SH-SY5Y (cell line): ENCODE data around the gene SPRING1.

ENCODE experiments used
- GATA2 ChIP-seq: IDR thresholded peaks from 2 replicates; pipeline ENCODE4 v1.6.1; 2011; ENCODE audit warnings: mild to moderate bottlenecking, low read depth, low read length
- GATA3 ChIP-seq: IDR thresholded peaks from 2 replicates; pipeline ENCODE4 v1.6.1; 2011; ENCODE audit warnings: low read depth, mild to moderate bottlenecking, low read length, moderate library complexity

- TF ChIP-seq GATA3 (no peak), GATA2 (no peak)
Measured at GRCh38 chr12:116697305-116697704, 40.6 kb downstream of the SPRING1 start.
